Measurements from ENCODE around the gene WWOX. TPM values are rescaled to one million over a fixed set of nuclear protein-coding genes. Genes with fewer than 3 reads are reported as not detected.

Gene WWOX
- total RNA-seq, 1 donor from 2014 or later = 7.3 TPM

- no peak overlapping the region for H3K4me3 Mint-ChIP-seq (ENCODE audit: unreplicated experiment)
- peaks cover 3% of the 10 kb centered on the region for H3K9me3 Mint-ChIP-seq (ENCODE audit: unreplicated experiment)
- Histone ChIP-seq H3K4me2 (ENCODE audit: low read length) (no peak overlapping the region), H3K4me3 (ENCODE audit: insufficient read depth, low read depth, low read length) (no peak overlapping the region), H3K9me3 (ENCODE audit: insufficient read depth, low read depth, low read length) (no peaks in the 10 kb centered on the region), H3K9ac (ENCODE audit: low read length) (no peak overlapping the region), H3K36me3 (ENCODE audit: insufficient read depth, low read length) (no peaks in the 10 kb centered on the region), H3K4me1 (ENCODE audit: insufficient read depth, low read length) (no peaks in the 10 kb centered on the region), H3K27ac (ENCODE audit: low read depth, low read length) (no peak overlapping the region), H3K27me3 (ENCODE audit: insufficient read depth, low read length) (no peaks in the 10 kb centered on the region), H3K79me2 (ENCODE audit: insufficient read depth, low read length) (no peaks in the 10 kb centered on the region), H2AFZ (ENCODE audit: low read depth, low read length) (no peak overlapping the region), H4K20me1 (ENCODE audit: insufficient read depth, low read length) (no peaks in the 10 kb centered on the region)
- H3K27ac Mint-ChIP-seq (ENCODE audit: unreplicated experiment) = no peak overlapping the region
- peaks cover 2% of the 10 kb centered on the region for H3K27me3 Mint-ChIP-seq (ENCODE audit: low read depth, unreplicated experiment)
- TF ChIP-seq CTCF (IDR thresholded peaks at IDR 0.05; ENCODE audit: insufficient read depth, low read depth, low read length) = no peak
- TF ChIP-seq EZH2 (IDR thresholded peaks at IDR 0.05; ENCODE audit: insufficient read depth, low read length) = no peak
- FAIRE-seq (no peak), DNase-seq (ENCODE audit: low read depth) (no peak)
- no peaks in the 10 kb centered on the region for H3K4me1 Mint-ChIP-seq (ENCODE audit: low read depth, unreplicated experiment)
- no peaks in the 10 kb centered on the region for H3K36me3 Mint-ChIP-seq (ENCODE audit: low read depth, unreplicated experiment)
Observed at GRCh38 chr16:78494105-78494504, 394.7 kb downstream of the WWOX start.

GRCh38 chr16:78494674-78495073, 395.2 kb downstream of the WWOX start:
- Mint-ChIP-seq H3K4me1 (ENCODE audit: low read depth, unreplicated experiment) (no peaks in the 10 kb centered on the region), H3K27ac (ENCODE audit: unreplicated experiment) (no peak overlapping the region), H3K9me3 (ENCODE audit: unreplicated experiment) (peaks cover 3% of the 10 kb centered on the region), H3K4me3 (ENCODE audit: unreplicated experiment) (no peak overlapping the region), H3K27me3 (ENCODE audit: low read depth, unreplicated experiment) (peaks cover 2% of the 10 kb centered on the region), H3K36me3 (ENCODE audit: low read depth, unreplicated experiment) (no peaks in the 10 kb centered on the region)
- Histone ChIP-seq H3K9me3 (ENCODE audit: insufficient read depth, low read depth, low read length) (no peaks in the 10 kb centered on the region), H3K36me3 (ENCODE audit: insufficient read depth, low read length) (no peaks in the 10 kb centered on the region), H3K4me3 (ENCODE audit: insufficient read depth, low read depth, low read length) (no peak overlapping the region), H3K27me3 (ENCODE audit: insufficient read depth, low read length) (no peaks in the 10 kb centered on the region), H2AFZ (ENCODE audit: low read depth, low read length) (no peak overlapping the region), H3K9ac (ENCODE audit: low read length) (no peak overlapping the region), H3K4me1 (ENCODE audit: insufficient read depth, low read length) (no peaks in the 10 kb centered on the region), H3K27ac (ENCODE audit: low read depth, low read length) (no peak overlapping the region), H3K4me2 (ENCODE audit: low read length) (no peak overlapping the region), H3K79me2 (ENCODE audit: insufficient read depth, low read length) (no peaks in the 10 kb centered on the region), H4K20me1 (ENCODE audit: insufficient read depth, low read length) (no peaks in the 10 kb centered on the region)
- DNase-seq (ENCODE audit: low read depth) = no peak
- TF ChIP-seq EZH2 (IDR thresholded peaks at IDR 0.05; ENCODE audit: insufficient read depth, low read length) = no peak
- TF ChIP-seq CTCF (IDR thresholded peaks at IDR 0.05; ENCODE audit: insufficient read depth, low read depth, low read length) = no peak
- FAIRE-seq = no peak

DNA sequence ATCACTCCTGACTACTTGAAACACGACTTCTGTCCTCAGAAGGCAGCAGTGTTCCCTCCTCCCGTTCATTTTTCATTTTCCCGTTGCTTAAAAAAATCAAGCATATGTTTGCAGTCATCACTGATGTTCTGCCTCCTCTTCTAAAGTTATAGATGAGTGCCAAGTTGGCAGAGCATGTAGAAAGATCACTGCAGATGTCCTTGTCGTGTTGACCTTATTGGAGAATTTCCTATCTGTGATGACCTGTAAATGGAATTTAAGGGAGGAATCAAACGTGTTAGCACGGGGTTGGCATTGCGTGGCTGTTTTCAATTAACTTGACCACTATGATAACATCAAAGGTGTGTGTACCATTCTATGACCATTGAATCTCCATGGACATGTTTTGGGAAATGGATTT, 396.7 kb downstream of the WWOX start:
- Mint-ChIP-seq H3K4me3 (ENCODE audit: unreplicated experiment) (no peak overlapping the region), H3K27me3 (ENCODE audit: low read depth, unreplicated experiment) (peaks cover 2% of the 10 kb centered on the region), H3K27ac (ENCODE audit: unreplicated experiment) (no peak overlapping the region), H3K4me1 (ENCODE audit: low read depth, unreplicated experiment) (no peaks in the 10 kb centered on the region), H3K36me3 (ENCODE audit: low read depth, unreplicated experiment) (no peaks in the 10 kb centered on the region), H3K9me3 (ENCODE audit: unreplicated experiment) (no peaks in the 10 kb centered on the region)
- H4K20me1 ChIP-seq (ENCODE audit: insufficient read depth, low read length) = no peaks in the 10 kb centered on the region
- no peak overlapping the region for H3K9ac ChIP-seq (ENCODE audit: low read length)
- H3K4me2 ChIP-seq (ENCODE audit: low read length) = no peak overlapping the region
- no peaks in the 10 kb centered on the region for H3K4me1 ChIP-seq (ENCODE audit: insufficient read depth, low read length)
- H3K79me2 ChIP-seq (ENCODE audit: insufficient read depth, low read length) = no peaks in the 10 kb centered on the region
- H2AFZ ChIP-seq (ENCODE audit: low read depth, low read length) = no peak overlapping the region
- DNase-seq (ENCODE audit: low read depth) (no peak), FAIRE-seq (no peak)
- no peak for TF ChIP-seq CTCF (IDR thresholded peaks at IDR 0.05; ENCODE audit: insufficient read depth, low read depth, low read length)
- TF ChIP-seq EZH2 (IDR thresholded peaks at IDR 0.05; ENCODE audit: insufficient read depth, low read length) = no peak
- H3K27me3 ChIP-seq (ENCODE audit: insufficient read depth, low read length) = no peaks in the 10 kb centered on the region
- no peak overlapping the region for H3K4me3 ChIP-seq (ENCODE audit: insufficient read depth, low read depth, low read length)
- H3K9me3 ChIP-seq (ENCODE audit: insufficient read depth, low read depth, low read length) = no peaks in the 10 kb centered on the region
- no peaks in the 10 kb centered on the region for H3K36me3 ChIP-seq (ENCODE audit: insufficient read depth, low read length)
- H3K27ac ChIP-seq (ENCODE audit: low read depth, low read length) = no peak overlapping the region
